Spinal cord (tissue), 10 donors: ENCODE results near the gene SEPTIN5. TPM values are rescaled to one million over a fixed set of nuclear protein-coding genes. Genes with fewer than 3 reads are reported as not detected.

Experiments
- DNase-seq, 6 donors: peaks; one replicate each; pipeline versions ENCODE4 v3.0.0 to v3.0.0-alpha.2; 2013 to 2015; ENCODE audit warnings: low spot score in 6 of 6, low read depth in 4 of 6
- H3K27ac ChIP-seq: one replicate; pipeline ENCODE4 v1.5.1; 2013; ENCODE audit warnings: low read depth, low read length, control low read depth
- H3K27me3 ChIP-seq: one replicate; pipeline ENCODE4 v1.6.1; 2013; ENCODE audit warnings: low read length; ENCODE audit not compliant: control insufficient read depth, insufficient read depth
- H3K36me3 ChIP-seq: one replicate; pipeline ENCODE4 v1.6.1; 2013; ENCODE audit warnings: low read length; ENCODE audit not compliant: control insufficient read depth, insufficient read depth
- H3K4me1 ChIP-seq: one replicate; pipeline ENCODE4 v1.6.1; 2013; ENCODE audit warnings: low read length; ENCODE audit not compliant: control insufficient read depth, insufficient read depth
- H3K4me3 ChIP-seq: one replicate; pipeline ENCODE4 v1.5.1; 2013; ENCODE audit warnings: low read depth, low read length, control low read depth
- H3K9me3 ChIP-seq: one replicate; pipeline ENCODE4 v1.6.1; 2013; ENCODE audit warnings: low read length; ENCODE audit not compliant: control insufficient read depth, insufficient read depth
- WGBS: methylation state at CpG from one replicate; pipeline ENCODE4 v1.1.5; 2013; ENCODE audit warnings: missing lambda C conversion rate; ENCODE audit not compliant: insufficient coverage; 5-methylcytosine and 5-hydroxymethylcytosine counted together
- polyA plus RNA-seq, 2 donors: library from polyadenylated mRNA; unstranded; fragments of 120-200 nt; gene quantifications; one replicate each; pipeline ENCODE4 v1.2.1, GENCODE V29; 2013; ENCODE audit not compliant: insufficient read length in 2 of 2
- total RNA-seq, 2 donors: library from RNA; depleted of rRNA in 1 of 2; stranded (reverse); fragments of 120-200 nt in 1 of 2; fragments of >200 nt in 1 of 2; gene quantifications; one replicate each; pipeline versions ENCODE4 v1.2.3 to v1.2.4, GENCODE V29; 2013 to 2014
- donor health status: healthy.

The SEPTIN5 gene
- total and polyA plus RNA-seq, 4 donors = 82.9 to 294 (median 174) TPM

DNA sequence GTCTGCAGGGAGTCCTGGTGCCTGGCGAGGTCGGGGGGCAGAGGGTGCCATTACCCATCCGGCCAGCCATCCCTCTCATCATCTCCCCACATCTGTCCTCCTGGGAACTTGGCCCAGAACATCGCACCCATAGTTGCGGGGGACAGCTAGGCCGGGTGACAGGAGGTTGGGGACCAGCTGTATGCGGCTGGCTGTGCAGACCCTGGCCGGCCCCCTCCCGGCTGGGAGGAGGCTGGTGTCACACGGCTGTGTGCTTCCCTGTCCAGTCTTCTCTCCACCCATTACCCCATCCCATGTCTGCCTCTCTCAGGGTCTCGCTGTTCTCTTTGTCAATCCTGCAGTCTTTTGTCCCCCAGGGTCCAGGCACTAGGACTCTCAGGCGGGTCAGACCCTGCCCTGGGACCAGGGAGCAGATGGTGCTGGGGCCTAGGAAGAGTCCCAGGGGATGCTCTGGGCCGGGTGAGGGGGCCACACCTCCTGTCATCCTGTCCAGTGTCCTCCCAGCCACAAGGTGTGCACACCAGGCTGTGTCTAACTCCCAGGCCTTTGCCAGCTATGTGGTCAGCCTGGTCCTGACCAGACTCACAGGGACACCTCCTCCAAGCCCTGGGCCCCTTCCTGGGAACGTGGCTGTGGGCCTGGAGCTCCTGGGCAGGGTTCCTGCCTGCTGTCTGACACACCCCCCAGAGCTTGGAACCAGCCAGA, 39.8 kb downstream of the SEPTIN5 start:
- no peak for DNase-seq
- no peaks in the 10 kb centered on the region for H3K9me3 ChIP-seq
- no peaks in the 10 kb centered on the region for H3K36me3 ChIP-seq
- 52% methylated on average over 14 of the region's 14 CpGs for WGBS
- peaks cover 31% of the 10 kb centered on the region for H3K4me1 ChIP-seq
- no peak overlapping the region for H3K27ac ChIP-seq
- H3K27me3 ChIP-seq = peaks cover 75% of the 10 kb centered on the region
- no peak overlapping the region for H3K4me3 ChIP-seq

DNA sequence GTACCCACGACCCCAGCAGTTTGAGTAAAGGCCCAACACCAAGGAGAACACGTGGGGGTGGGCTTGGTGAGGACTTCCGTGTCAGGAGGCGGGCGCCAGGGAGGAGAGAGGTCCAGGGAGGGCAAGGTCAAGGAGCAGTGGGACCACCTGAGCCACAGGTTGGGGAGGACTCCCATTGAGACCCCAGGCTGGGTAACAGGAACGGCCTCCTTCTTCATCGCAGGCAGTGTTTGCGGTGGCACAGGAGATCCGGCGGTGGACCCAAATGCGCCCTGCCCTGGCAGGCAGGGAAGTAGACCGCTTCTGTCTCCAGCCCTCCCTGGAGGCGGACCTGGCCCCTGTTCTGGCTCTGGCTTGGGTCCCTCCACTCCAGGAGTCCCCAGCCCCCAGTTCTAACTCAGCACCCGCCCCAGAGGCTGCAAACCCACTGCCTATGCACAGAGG, 40.4 kb downstream of the SEPTIN5 start:
- Histone ChIP-seq H3K4me1 (peaks cover 37% of the 10 kb centered on the region), H3K4me3 (no peak overlapping the region), H3K27ac (no peak overlapping the region), H3K9me3 (no peaks in the 10 kb centered on the region), H3K27me3 (peaks cover 81% of the 10 kb centered on the region), H3K36me3 (no peaks in the 10 kb centered on the region)
- no peak for DNase-seq
- 24% methylated on average over 14 of the region's 14 CpGs for WGBS

- Histone ChIP-seq H3K4me3 (no peak overlapping the region), H3K36me3 (no peaks in the 10 kb centered on the region)
- WGBS = under 1% methylated on average over 59 of the region's 59 CpGs
Measured at GRCh38 chr22:19755145-19755710, 40.9 kb downstream of the SEPTIN5 start.

DNA sequence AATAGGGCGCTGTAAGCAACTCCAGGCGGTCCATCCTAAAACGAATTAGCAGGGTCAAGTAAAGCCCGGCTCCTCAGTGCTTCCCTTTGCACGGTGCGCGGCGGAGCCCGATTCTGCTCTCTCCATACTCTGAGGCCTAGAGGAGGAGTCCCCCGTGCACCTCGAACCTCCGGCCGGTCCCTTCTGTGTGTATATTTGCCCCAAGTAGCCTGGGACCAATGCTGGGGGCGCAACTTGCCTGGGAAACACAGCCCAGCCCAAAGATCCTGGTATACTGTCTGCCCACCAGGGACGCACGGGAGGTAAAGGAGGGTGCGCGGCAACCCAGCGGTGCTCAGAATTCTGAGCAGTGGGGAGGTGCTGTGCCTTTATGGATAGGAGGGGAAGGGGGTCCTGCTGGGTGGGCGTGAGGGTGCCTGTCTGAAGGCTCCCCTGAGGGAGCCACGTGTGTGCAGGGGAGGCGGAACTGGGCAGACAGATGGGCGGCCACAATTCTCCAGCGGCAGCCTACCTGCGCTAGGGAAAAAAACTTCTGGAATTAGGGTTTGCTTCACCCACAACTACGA, 41.5 kb downstream of the SEPTIN5 start:
- Histone ChIP-seq H3K4me1 (peaks cover 39% of the 10 kb centered on the region), H3K27me3 (peaks cover 85% of the 10 kb centered on the region), H3K4me3 (no peak overlapping the region), H3K27ac (no peak overlapping the region), H3K36me3 (no peaks in the 10 kb centered on the region), H3K9me3 (no peaks in the 10 kb centered on the region)
- DNase-seq = no peak
- WGBS = 2% methylated on average over 24 of the region's 26 CpGs

More at GRCh38 chr22:19755145-19755710, 40.9 kb downstream of the SEPTIN5 start:
- peaks cover 86% of the 10 kb centered on the region for H3K27me3 ChIP-seq
- H3K9me3 ChIP-seq = no peaks in the 10 kb centered on the region
- H3K27ac ChIP-seq = no peak overlapping the region
- no peak for DNase-seq
- H3K4me1 ChIP-seq = peaks cover 39% of the 10 kb centered on the region

- peak in 1 of 6 donors; percentile 24 for DNase-seq
- H3K27ac ChIP-seq = no peak overlapping the region
- WGBS = 2% methylated on average over 71 of the region's 76 CpGs
- H3K36me3 ChIP-seq = no peaks in the 10 kb centered on the region
- no peak overlapping the region for H3K4me3 ChIP-seq
- no peaks in the 10 kb centered on the region for H3K9me3 ChIP-seq
- peaks cover 39% of the 10 kb centered on the region for H3K4me1 ChIP-seq
- H3K27me3 ChIP-seq = peaks cover 84% of the 10 kb centered on the region
Measured at GRCh38 chr22:19756288-19757128, 42.2 kb downstream of the SEPTIN5 start.

GRCh38 chr22:19757140-19757984, 43.1 kb downstream of the SEPTIN5 start:
- WGBS = 22% methylated on average over 16 of the region's 16 CpGs
- peaks cover 43% of the 10 kb centered on the region for H3K4me1 ChIP-seq
- no peak overlapping the region for H3K27ac ChIP-seq
- H3K9me3 ChIP-seq = no peaks in the 10 kb centered on the region
- H3K27me3 ChIP-seq = peaks cover 86% of the 10 kb centered on the region
- no peaks in the 10 kb centered on the region for H3K36me3 ChIP-seq
- DNase-seq = no peak
- H3K4me3 ChIP-seq = no peak overlapping the region

- H3K27ac ChIP-seq = no peak overlapping the region
- H3K4me3 ChIP-seq = no peak overlapping the region
- no peak for DNase-seq
- H3K27me3 ChIP-seq = peaks cover 88% of the 10 kb centered on the region
- H3K4me1 ChIP-seq = peaks cover 43% of the 10 kb centered on the region
- no peaks in the 10 kb centered on the region for H3K9me3 ChIP-seq
- H3K36me3 ChIP-seq = no peaks in the 10 kb centered on the region
- 13% methylated on average over 43 of the region's 43 CpGs for whole genome bisulfite sequencing
Measured at GRCh38 chr22:19757985-19758895, 43.9 kb downstream of the SEPTIN5 start.

DNA sequence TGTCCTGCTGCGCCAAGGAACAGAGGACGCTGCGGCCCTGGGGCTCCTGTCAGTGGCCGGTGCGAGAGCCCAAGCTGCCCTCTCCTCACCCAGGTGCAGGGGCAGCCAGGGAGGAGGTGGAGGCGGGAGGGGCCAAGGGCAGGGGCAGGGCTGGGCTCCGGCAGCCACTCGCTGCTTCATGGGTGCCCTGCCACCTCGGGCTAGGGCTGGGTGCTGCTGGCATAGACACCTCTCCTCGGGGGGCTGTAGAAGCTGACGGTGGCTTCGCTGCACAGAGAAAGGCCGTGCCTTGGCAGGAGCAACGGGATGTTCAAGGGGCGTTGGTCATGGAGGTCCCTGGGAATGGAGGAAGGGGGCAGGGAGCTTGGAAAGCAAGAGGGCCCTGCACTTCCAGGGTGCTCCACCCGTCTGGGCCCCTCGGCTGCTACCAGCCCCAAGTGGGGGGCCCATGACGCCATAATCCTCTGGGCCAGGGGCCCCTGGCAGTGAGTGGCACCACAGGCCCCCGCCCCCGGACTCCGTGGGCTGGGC, 44.7 kb downstream of the SEPTIN5 start:
- DNase-seq = no peak
- H3K4me3 ChIP-seq = no peak overlapping the region
- H3K36me3 ChIP-seq = no peaks in the 10 kb centered on the region
- H3K27ac ChIP-seq = no peak overlapping the region
- peaks cover 88% of the 10 kb centered on the region for H3K27me3 ChIP-seq
- H3K4me1 ChIP-seq = peaks cover 43% of the 10 kb centered on the region
- H3K9me3 ChIP-seq = no peaks in the 10 kb centered on the region
- WGBS = 2% methylated on average over 21 of the region's 21 CpGs
